Aorta (tissue), 5 donors: ENCODE data around the gene COLEC12. TPM values are rescaled to one million over a fixed set of nuclear protein-coding genes. Genes with fewer than 3 reads are reported as not detected.
A peak's percentile ranks its signal among the peaks of the same experiment; 100 is the strongest.

ENCODE experiments used
- ATAC-seq: fragments of 200-7000 bp; cut with Tn5 transposase; one replicate; pipeline ENCODE4 v1.9.1; 2022; ENCODE audit warnings: moderate library complexity; ENCODE audit not compliant: low FRiP score
- DNase-seq, 2 donors: peaks; one replicate each; pipeline ENCODE4 v3.0.0-alpha.2; 2020
- H3K27ac ChIP-seq, 2 donors: one replicate each; pipeline ENCODE4 v1.5.1; 2013; ENCODE audit warnings: low read length in 2 of 2, mild to moderate bottlenecking in 2 of 2, moderate library complexity in 2 of 2, control low read depth in 1 of 2, inconsistent platforms in 1 of 2, low read depth in 1 of 2
- H3K27me3 ChIP-seq, 2 donors: one replicate each; pipeline ENCODE4 v1.6.1; 2013; ENCODE audit warnings: control low read depth in 1 of 2, low read length in 1 of 2, mild to moderate bottlenecking in 1 of 2, moderate library complexity in 1 of 2; ENCODE audit not compliant: insufficient read depth in 2 of 2, control insufficient read depth in 1 of 2
- H3K36me3 ChIP-seq, 2 donors: one replicate each; pipeline ENCODE4 v1.6.1; 2013; ENCODE audit warnings: control low read depth in 1 of 2, low read length in 1 of 2, mild to moderate bottlenecking in 1 of 2; ENCODE audit not compliant: insufficient read depth in 2 of 2, control insufficient read depth in 1 of 2
- H3K4me1 ChIP-seq, 2 donors: one replicate each; pipeline ENCODE4 v1.6.1; 2013; ENCODE audit warnings: low read length in 2 of 2, control low read depth in 1 of 2, mild to moderate bottlenecking in 1 of 2, moderate library complexity in 1 of 2; ENCODE audit not compliant: insufficient read depth in 2 of 2, control insufficient read depth in 1 of 2
- H3K4me3 ChIP-seq, 2 donors: one replicate each; pipeline ENCODE4 v1.5.1; 2013; ENCODE audit warnings: low read length in 2 of 2, control low read depth in 1 of 2, mild to moderate bottlenecking in 1 of 2
- H3K9me3 ChIP-seq: one replicate; pipeline ENCODE4 v1.6.1; 2013; ENCODE audit warnings: mild to moderate bottlenecking, low read length; ENCODE audit not compliant: control insufficient read depth
- WGBS, 2 donors: extraction: QIAGEN DNeasy Blood & Tissue Kit; methylation state at CpG; one replicate each; pipeline ENCODE4 v1.1.7; 2013; 5-methylcytosine and 5-hydroxymethylcytosine counted together
- intact Hi-C, 2 donors: fragments of 100-400 bp; cut with DNase I; formaldehyde crosslinking; loops; one replicate each; pipeline versions ENCODE4 v1.14.2 to v1.15.0; 2022
- polyA plus RNA-seq, 2 donors: library from polyadenylated mRNA; stranded (reverse); fragments of 200-250 nt; gene quantifications; one replicate each; pipeline ENCODE4 v1.2.3, GENCODE V29; 2013
- total RNA-seq, 2 donors: library from RNA; stranded (reverse); fragmentation: NEBNext Ultra II Directional; extraction: Animal tissue kit (Norgen Biotek cat#: 25700); gene quantifications; one replicate each; pipeline ENCODE4 v1.2.1, GENCODE V29; 2021
- donor health status: healthy with polysubstance abuse.
- donor health status: Bipolar disorder and iron deficiency.
- donor health status: DM: no; HTN: no; CAD: no.
- donor health status: DM: no; HTN: no; CAD: no.
- donor health status: DM: yes; HTN: yes; CAD: no.

The COLEC12 gene
- total and polyA plus RNA-seq, 4 donors, result 2.4 to 46.1 (median 10.7) TPM

DNA sequence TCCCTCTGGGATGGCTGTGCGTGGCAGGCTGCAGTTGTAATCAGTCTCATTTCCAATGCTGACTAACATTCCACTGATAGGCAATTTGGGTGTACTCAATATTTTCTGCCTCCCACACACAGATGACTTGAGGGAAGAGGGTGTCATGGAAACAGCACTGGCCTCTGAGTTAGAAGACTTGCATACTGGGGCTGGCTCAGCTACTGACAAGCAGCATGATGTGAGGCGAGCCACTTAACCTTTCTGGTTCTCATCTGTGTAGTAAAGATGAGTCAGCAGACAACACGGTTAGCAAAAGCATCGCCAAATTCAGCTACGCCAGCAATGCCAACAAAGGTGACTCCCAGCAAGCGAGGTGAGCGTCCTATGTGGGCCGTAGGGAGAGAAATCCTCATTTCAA lies 73.5 kb downstream of the COLEC12 start:
- no peak overlapping the region for H3K27ac ChIP-seq
- H3K9me3 ChIP-seq, result no peaks in the 10 kb centered on the region
- WGBS, 2 donors, result 86 to 93% methylated on average over 8 of the region's 8 CpGs
- DNase-seq, result no peak
- H3K4me3 ChIP-seq, result no peak overlapping the region
- no peaks in the 10 kb centered on the region for H3K36me3 ChIP-seq
- no peaks in the 10 kb centered on the region for H3K4me1 ChIP-seq
- ATAC-seq, result no peak
- intact Hi-C loops, result no loop called here
- no peaks in the 10 kb centered on the region for H3K27me3 ChIP-seq

DNA sequence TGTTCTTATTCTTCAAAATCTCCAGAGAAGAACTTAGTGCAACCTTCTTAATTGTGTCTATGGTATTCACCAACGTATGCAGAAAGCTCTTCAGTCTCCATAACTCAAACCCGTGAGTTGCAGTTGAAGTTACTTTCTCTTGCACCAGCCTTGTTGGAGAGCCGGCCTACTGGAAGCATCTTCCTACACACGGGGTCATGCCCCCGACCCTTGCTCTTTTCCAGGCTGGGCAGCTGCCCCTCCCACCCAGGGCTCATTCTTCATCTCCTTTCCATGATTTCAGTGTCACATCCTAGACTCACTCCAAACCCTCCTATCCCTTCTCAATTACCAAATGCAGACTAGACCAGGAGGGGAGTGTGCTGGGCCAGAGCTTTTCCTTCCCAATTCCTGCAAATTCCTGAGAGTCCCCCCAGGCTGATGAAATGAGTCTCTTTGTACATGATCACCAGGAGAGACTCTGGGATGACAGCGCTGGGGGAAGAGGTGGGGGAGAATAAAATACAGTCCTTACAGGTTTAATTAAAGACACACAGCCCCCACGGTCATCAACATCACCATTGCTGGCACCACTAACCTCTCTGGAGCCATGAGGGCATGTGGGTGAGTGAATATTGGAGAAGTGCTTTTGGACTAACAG lies 75.3 kb downstream of the COLEC12 start:
- H3K36me3 ChIP-seq, result no peaks in the 10 kb centered on the region
- no peak for ATAC-seq
- H3K27me3 ChIP-seq, result no peaks in the 10 kb centered on the region
- H3K4me1 ChIP-seq, result no peaks in the 10 kb centered on the region
- no peak overlapping the region for H3K27ac ChIP-seq
- no peaks in the 10 kb centered on the region for H3K9me3 ChIP-seq
- intact Hi-C loops, result no loop called here
- WGBS, 2 donors, result 77 to 91% methylated on average over 7 of the region's 7 CpGs
- no peak for DNase-seq
- H3K4me3 ChIP-seq, result no peak overlapping the region

DNA sequence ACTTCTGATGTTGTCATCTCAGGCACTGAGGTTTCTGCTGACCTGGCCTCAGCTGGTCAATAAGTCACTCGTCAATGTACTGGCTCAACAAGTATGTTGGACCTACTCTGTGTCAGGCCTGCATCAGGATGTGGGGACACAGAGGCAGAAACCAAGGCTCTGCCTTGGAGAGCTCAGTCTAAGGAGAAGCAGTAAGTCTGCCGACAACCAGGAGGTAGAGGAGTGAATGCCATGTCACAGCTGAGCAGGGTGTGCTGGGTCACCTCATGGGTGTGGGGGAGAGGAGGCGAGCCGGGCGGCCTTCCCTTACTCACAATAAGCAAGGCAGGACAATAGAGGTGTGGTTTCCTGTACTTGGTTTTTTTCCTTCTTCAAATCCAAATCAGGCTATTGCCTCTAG lies 75.8 kb downstream of the COLEC12 start:
- no peak overlapping the region for H3K27ac ChIP-seq

DNA sequence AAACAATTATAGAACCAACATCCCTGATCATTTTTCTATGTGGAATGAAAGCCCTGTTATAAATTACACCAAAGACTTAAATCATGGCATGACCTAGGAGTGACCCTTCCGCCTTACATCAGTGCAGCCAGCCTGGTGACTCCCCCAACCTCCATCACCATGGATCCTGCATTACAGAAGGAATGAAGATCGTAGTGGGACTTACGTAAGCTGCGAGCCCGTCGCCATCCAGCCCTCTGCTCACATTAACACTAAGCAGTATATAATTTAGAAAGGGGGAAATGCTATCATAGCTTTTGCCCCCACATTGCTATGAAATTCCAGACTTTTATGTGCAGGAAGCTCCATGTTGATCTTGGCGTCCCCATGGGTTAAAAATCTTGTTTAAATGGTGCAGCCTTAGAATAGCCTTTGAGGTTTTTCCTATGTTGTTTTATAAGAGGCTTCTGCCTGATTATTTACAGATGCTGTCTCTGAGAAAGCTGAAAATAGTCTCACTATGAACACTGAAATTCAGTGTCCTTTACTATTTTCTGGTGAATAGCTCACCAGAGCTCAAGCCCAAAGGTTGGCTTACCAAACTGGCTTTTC lies 76.3 kb downstream of the COLEC12 start:
- DNase-seq (no peak), ATAC-seq (peak; percentile 24)
- H3K27me3 ChIP-seq, result no peaks in the 10 kb centered on the region
- intact Hi-C loops, result no loop called here
- whole genome bisulfite sequencing, 2 donors, result 57 to 67% methylated on average over 7 of the region's 7 CpGs
- H3K4me1 ChIP-seq, result no peaks in the 10 kb centered on the region
- H3K27ac ChIP-seq, result no peak overlapping the region
- no peak overlapping the region for H3K4me3 ChIP-seq
- H3K36me3 ChIP-seq, result no peaks in the 10 kb centered on the region
- no peaks in the 10 kb centered on the region for H3K9me3 ChIP-seq

More for the DNA sequence above, 75.8 kb downstream of the COLEC12 start:
- DNase-seq (peak in 1 of 2 donors; percentile 62), ATAC-seq (peak; percentile 8)
- 77 to 78% methylated on average over 5 of the region's 5 CpGs for WGBS, 2 donors
- H3K9me3 ChIP-seq, result no peaks in the 10 kb centered on the region
- H3K4me3 ChIP-seq, result no peak overlapping the region
- H3K4me1 ChIP-seq, result no peaks in the 10 kb centered on the region
- no peaks in the 10 kb centered on the region for H3K36me3 ChIP-seq
- H3K27me3 ChIP-seq, result no peaks in the 10 kb centered on the region
- intact Hi-C loops, result no loop called here

DNA sequence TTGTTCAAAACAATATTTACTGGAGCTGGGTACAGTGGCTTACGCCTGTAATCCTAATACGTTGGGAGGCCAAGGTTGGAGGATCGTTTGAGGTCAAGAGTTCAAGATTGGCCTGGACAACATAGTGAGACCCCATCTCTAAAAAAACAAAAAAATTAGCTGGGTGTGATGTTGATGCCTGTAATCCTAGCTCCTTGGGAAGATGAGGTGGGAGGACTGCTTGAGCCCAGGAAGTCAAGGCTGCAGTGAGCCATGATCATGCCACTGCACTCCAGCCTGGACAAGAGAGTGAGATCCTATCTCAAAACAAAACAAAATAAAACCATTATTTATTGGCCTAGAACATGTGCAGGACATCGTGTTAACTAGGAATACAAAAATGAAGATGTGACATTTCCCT lies 77.5 kb downstream of the COLEC12 start:
- Histone ChIP-seq H3K9me3 (no peaks in the 10 kb centered on the region), H3K4me1 (no peaks in the 10 kb centered on the region), H3K27me3 (no peaks in the 10 kb centered on the region), H3K27ac (no peak overlapping the region), H3K4me3 (no peak overlapping the region), H3K36me3 (no peaks in the 10 kb centered on the region)
- WGBS, 2 donors, result 89 to 91% methylated on average over 4 of the region's 4 CpGs
- intact Hi-C loops, result no loop called here
- ATAC-seq (no peak), DNase-seq (no peak)

DNA sequence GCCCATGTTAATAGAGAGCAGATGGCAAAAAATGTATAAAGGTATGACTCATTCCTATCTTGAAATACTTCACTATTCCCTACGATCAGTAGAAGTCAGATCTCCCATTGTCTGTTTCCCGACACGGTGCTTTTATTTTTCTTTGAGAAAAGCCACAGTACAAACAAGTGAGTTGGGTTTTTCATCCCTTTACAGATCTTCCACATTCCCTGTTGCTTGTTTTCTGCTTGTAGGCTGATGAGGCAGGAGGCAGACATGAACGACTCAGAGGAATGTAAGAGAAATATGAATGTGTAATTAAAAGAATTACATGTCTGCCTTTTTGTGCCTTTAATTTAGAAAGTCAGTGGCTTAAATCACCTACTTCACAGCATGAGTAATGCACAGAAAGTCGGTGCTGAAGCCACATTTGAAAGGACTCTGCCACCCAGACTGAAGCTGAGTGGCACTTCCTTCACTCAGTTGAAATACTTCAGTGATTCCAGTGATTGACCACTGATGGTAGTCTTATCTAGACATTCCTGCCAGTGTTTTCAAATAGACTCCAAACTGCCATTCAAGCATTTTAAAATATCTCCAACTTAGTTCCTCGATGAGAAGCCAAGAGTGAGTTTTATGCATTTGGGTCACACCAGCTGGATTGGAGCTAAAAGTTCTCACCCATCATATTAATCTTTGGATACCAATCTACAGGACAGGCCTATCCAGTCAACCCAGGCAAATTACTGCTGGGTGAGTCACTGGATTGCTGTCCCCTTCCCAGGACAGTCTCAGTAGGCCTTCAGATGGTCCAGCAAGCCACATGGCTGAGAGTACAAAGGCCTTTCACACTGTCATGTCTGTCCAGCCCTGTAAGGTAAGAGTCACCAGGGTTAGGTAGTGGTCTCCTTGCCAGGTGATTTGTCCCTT lies 79.0 kb downstream of the COLEC12 start:
- 12 to 22% methylated on average over 6 of the region's 6 CpGs for WGBS, 2 donors
- Histone ChIP-seq H3K27ac (no peak overlapping the region), H3K4me1 (no peaks in the 10 kb centered on the region), H3K9me3 (no peaks in the 10 kb centered on the region), H3K27me3 (no peaks in the 10 kb centered on the region), H3K36me3 (no peaks in the 10 kb centered on the region), H3K4me3 (no peak overlapping the region)
- intact Hi-C loops, result no loop called here
- ATAC-seq, result no peak
- no peak for DNase-seq

DNA sequence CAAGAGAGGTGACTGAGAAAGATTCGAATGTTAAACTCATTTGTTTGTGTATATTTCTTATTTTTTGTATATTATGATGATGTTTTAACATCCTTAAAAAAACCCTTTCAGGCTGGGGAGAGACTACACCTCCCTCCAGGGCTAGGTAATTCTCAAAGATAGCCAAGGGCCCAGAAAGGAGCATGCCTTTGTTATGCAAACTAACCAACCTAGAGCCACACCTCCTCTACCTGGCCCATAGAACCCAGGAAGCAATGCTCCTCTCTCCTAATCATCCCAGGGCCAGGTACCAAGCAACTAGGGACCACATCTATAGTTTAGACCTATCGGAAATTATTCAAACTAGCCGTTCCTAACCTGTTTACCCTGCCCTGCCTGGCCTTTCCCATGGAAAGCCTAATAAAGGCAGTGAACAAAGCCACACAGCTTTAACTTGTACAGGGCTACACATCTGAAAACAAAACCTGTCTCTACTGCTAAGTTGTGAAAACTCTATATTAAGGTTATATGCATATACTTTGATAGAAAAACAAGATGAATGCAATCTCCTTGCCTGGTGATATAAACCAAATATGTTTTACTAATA lies 79.7 kb downstream of the COLEC12 start:
- intact Hi-C loops, result no loop called here
- ATAC-seq, result no peak
- H3K4me1 ChIP-seq, result no peaks in the 10 kb centered on the region
- H3K36me3 ChIP-seq, result no peaks in the 10 kb centered on the region
- no peaks in the 10 kb centered on the region for H3K27me3 ChIP-seq
- H3K9me3 ChIP-seq, result no peaks in the 10 kb centered on the region
- 88 to 93% methylated on average over 3 of the region's 3 CpGs for WGBS, 2 donors
- no peak for DNase-seq
- H3K27ac ChIP-seq, result no peak overlapping the region
- no peak overlapping the region for H3K4me3 ChIP-seq

DNA sequence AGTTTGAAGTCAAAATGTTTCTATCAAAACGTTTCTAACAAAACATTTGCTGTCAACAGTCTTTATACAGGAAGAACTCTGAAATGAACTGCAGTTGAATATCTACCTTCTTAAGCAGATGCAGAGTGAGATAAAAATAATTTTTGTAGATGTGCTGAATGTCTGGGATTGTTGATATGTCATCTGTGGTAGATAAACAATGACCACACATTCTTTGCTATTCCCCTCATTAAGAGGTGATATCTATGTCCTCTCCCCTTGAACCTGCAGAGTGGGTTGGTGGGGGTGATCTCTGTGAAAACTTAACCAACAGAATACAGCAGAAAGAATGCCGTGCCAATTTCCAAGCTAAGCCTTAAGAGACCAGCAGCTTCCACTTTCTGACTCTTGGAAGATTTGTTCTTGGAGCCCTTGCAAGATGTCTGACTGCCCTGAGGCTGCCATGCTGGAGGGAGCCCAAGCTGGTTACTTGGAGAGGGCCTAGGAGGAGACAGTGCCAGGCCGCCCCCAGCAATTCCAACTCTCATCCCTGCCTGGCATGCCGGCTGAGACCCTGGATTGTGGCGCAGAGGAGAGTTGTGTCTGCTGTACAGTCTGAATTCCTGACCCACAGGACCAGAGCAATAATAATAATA lies 80.8 kb downstream of the COLEC12 start:
- Histone ChIP-seq H3K27me3 (no peaks in the 10 kb centered on the region), H3K4me1 (no peaks in the 10 kb centered on the region), H3K9me3 (no peaks in the 10 kb centered on the region), H3K4me3 (no peak overlapping the region), H3K27ac (no peak overlapping the region), H3K36me3 (no peaks in the 10 kb centered on the region)
- ATAC-seq, result no peak
- intact Hi-C loops, result no loop called here
- no peak for DNase-seq
- WGBS, 2 donors, result 85 to 90% methylated on average over 5 of the region's 5 CpGs
